ENCODE data around the gene SSU72. TPM values are rescaled to one million over a fixed set of nuclear protein-coding genes. Genes with fewer than 3 reads are reported as not detected.

The SSU72 gene
- polyA plus RNA-seq, 1 of the 3 experiments (the other 2 are of a cell fraction), result 104 TPM

DNA sequence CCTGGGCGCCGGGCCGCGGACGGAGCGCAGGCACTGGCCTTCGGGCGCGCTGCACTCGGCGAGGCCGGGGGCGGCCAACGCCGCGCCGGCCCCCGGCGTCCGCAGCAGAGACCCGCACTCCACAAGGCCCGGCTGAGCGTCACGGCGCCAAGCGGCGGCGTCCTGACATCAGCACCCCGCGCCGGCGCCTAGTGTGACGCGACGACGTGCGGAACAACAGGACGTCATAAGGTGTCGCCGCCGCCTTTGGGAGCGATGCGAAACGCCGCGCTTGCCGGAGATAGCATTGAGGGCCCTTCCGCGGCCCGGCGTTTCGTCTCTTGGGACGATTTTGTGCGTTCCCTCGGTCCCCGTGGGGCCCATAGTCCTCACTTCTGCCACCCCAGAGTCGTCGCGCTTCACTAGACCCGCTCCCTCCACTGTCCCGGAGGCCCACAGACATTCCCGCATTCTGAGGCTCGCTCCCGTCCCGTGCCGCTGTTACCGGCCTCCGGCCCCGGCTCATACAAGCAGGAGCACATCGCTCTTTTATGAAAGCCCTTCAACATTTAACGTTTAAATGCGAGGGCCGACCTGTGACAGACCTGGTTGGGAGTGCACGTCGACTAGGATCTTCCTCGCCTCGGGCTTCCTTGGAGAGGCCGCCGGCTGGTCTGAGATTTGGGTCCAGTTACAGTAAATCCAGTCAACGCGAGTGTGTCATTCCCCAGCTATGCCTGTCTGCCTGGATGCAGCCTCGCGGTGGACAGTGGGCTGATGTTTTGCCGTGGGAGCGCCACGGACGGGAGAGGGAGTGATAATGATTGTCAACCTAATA lies at the start of gene SSU72 (continued):
- TF ChIP-seq, protein P1, sequence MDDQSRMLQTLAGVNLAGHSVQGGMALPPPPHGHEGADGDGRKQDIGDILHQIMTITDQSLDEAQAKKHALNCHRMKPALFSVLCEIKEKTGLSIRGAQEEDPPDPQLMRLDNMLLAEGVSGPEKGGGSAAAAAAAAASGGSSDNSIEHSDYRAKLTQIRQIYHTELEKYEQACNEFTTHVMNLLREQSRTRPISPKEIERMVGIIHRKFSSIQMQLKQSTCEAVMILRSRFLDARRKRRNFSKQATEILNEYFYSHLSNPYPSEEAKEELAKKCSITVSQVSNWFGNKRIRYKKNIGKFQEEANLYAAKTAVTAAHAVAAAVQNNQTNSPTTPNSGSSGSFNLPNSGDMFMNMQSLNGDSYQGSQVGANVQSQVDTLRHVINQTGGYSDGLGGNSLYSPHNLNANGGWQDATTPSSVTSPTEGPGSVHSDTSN (IDR thresholded peaks at IDR 0.05), result no peak
- no peak for TF ChIP-seq IRF3 (IDR thresholded peaks at IDR 0.05; ENCODE audit: low read depth, low read length)
- TF ChIP-seq RCOR1 (IDR thresholded peaks at IDR 0.05; ENCODE audit: low read length), result no peak; the same call in 1 of the 2 replicates
- no peak for TF ChIP-seq SMC3 (IDR thresholded peaks at IDR 0.05; ENCODE audit: low read depth, low read length)
- no peak for TF ChIP-seq EP300 (IDR thresholded peaks at IDR 0.05; ENCODE audit: borderline replicate concordance in 1 of 2, low read depth in 1 of 2, low read length in 1 of 2)
- TF ChIP-seq ELF1 (IDR thresholded peaks at IDR 0.05), result peak; percentile 65
- TF ChIP-seq, protein P2, sequence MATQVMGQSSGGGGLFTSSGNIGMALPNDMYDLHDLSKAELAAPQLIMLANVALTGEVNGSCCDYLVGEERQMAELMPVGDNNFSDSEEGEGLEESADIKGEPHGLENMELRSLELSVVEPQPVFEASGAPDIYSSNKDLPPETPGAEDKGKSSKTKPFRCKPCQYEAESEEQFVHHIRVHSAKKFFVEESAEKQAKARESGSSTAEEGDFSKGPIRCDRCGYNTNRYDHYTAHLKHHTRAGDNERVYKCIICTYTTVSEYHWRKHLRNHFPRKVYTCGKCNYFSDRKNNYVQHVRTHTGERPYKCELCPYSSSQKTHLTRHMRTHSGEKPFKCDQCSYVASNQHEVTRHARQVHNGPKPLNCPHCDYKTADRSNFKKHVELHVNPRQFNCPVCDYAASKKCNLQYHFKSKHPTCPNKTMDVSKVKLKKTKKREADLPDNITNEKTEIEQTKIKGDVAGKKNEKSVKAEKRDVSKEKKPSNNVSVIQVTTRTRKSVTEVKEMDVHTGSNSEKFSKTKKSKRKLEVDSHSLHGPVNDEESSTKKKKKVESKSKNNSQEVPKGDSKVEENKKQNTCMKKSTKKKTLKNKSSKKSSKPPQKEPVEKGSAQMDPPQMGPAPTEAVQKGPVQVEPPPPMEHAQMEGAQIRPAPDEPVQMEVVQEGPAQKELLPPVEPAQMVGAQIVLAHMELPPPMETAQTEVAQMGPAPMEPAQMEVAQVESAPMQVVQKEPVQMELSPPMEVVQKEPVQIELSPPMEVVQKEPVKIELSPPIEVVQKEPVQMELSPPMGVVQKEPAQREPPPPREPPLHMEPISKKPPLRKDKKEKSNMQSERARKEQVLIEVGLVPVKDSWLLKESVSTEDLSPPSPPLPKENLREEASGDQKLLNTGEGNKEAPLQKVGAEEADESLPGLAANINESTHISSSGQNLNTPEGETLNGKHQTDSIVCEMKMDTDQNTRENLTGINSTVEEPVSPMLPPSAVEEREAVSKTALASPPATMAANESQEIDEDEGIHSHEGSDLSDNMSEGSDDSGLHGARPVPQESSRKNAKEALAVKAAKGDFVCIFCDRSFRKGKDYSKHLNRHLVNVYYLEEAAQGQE (IDR thresholded peaks at IDR 0.05; ENCODE audit: low read depth, low read length), result 0 out of 2 replicates have a peak, but pooled peaks have one; percentile 19

DNA sequence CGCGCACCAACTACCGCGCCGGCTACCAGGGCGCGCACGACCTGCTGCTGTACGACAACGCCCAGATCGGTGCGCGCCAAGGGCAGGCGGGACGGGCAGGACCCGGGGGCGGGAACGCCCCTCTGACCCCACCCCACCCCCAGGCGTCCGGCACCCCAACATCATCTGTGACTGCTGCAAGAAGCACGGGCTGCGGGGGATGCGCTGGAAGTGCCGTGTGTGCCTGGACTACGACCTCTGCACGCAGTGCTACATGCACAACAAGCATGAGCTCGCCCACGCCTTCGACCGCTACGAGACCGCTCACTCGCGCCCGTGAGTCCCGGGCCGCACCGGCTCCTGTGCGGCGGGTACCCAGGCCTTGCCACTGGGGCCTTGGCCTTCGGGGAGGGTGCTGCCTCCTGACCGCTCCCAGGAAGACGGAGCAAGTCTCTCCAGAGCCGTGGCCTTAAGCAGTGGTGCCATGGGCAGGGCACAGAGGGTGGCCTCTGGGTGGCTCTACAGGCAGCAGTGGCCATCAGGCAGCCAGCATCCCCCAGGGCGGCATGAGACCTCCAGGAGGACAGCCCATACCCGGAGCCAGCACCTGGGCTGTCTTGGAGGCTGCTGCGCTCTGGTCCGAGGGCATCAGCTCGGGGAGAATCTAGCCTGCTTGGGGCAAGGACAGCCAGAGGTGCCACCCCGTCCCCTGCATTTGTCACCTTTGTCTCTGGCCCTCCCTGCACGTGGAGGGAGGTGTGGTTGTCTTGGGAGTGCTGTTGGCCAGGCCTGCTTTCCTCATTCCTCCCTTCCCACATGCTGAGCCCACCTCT lies 49.2 kb upstream of the SSU72 start:
- 65% methylated on average over 5 of the region's 51 CpGs for WGBS (ENCODE audit: low lambda C conversion rate)
- H3K79me2 ChIP-seq (ENCODE audit: insufficient read depth), result 0 out of 2 replicates have a peak, but pooled peaks cover 8% of the 10 kb centered on the region
- POLR2A ChIA-PET, result interaction anchor here (0.5 to 1.2 kb wide), 2 partner anchors 9 to 12 kb away, joined by 4 to 5 read pairs; partner anchors contain the start of gene MIB2
- no peak for TF ChIP-seq ZBTB33 (IDR thresholded peaks at IDR 0.05; ENCODE audit: borderline replicate concordance, low read depth)
- no peak for TF ChIP-seq IRF3 (IDR thresholded peaks at IDR 0.05; ENCODE audit: low read depth, low read length)
- TF ChIP-seq, protein P1 (IDR thresholded peaks at IDR 0.05), result no peak
- no peak for TF ChIP-seq USF2 (IDR thresholded peaks at IDR 0.05; ENCODE audit: borderline replicate concordance, low read depth, low read length)
- no peak for TF ChIP-seq EP300 (IDR thresholded peaks at IDR 0.05; ENCODE audit: borderline replicate concordance in 1 of 2, low read depth in 1 of 2, low read length in 1 of 2)
- no peak for TF ChIP-seq MXI1 (IDR thresholded peaks at IDR 0.05; ENCODE audit: low read depth, low read length)
- TF ChIP-seq RAD21 (IDR thresholded peaks at IDR 0.05; ENCODE audit: low read length), result no peak
- no peak for TF ChIP-seq GABPA (IDR thresholded peaks at IDR 0.05; ENCODE audit: low read depth)
- no peak for TF ChIP-seq CHD2 (IDR thresholded peaks at IDR 0.05; ENCODE audit: low read length, partially characterized antibody)
- no peak for TF ChIP-seq FOXJ3 (CRISPR knock-in tag; IDR thresholded peaks at IDR 0.05)

More for the DNA sequence above, 49.2 kb upstream of the SSU72 start:
- Histone ChIP-seq H3K27ac (ENCODE audit: low read depth in 2 of 2, low read length in 1 of 2) (no peak overlapping the region; a peak in 1 of 4 replicates), H3K4me2 (no peak overlapping the region), H3K4me1 (ENCODE audit: control insufficient read depth in 1 of 2, insufficient read depth in 2 of 2, low read depth in 1 of 2, low read length in 1 of 2) (no peaks in the 10 kb centered on the region; a peak in 1 of 4 replicates), H3K9ac (no peak overlapping the region), H2AFZ (ENCODE audit: low read depth) (no peak overlapping the region), H3K4me3 (ENCODE audit: low read depth in 2 of 2, low read length in 1 of 2) (no peak overlapping the region), H3K36me3 (replicated peaks in 1 of 2; ENCODE audit: control insufficient read depth in 1 of 2, insufficient read depth in 2 of 2, low read length in 1 of 2) (peaks cover 0 to 5% of the 10 kb centered on the region in 2 experiments), H3F3A (replicated peaks; ENCODE audit: insufficient read depth) (no peaks in the 10 kb centered on the region), H3K9me3 (no peaks in the 10 kb centered on the region), H3K9me2 (no peaks in the 10 kb centered on the region), H3K27me3 (ENCODE audit: insufficient read depth) (no peaks in the 10 kb centered on the region), H4K20me1 (ENCODE audit: insufficient read depth) (no peaks in the 10 kb centered on the region)
- no peak for DNase-seq
- CTCF ChIA-PET, result no interaction called here

Measured in SK-N-SH (cell line).